Vagina (tissue), 2 donors: ENCODE results near the gene DBT.
"Not testable (repeated sequence)": the region's sequence is repeated elsewhere in the genome, so short reads cannot be mapped to it uniquely, and the experiment has no call there.

Source experiments
- CTCF ChIP-seq, 3 experiments: fragments of 450-650 bp in 2 of 3; fragments of 200-600 bp in 1 of 3; sonication (generic) in 1 of 3; IDR thresholded peaks; one replicate each; pipeline ENCODE4 v1.5.1; 2017 to 2019; ENCODE audit warnings: antibody characterized with exemption in 3 of 3, mild to moderate bottlenecking in 2 of 3, moderate library complexity in 2 of 3
- POLR2A ChIP-seq, 2 donors: fragments of 450-650 bp; IDR thresholded peaks; one replicate each; pipeline ENCODE4 v1.6.1; 2017; ENCODE audit warnings: antibody characterized with exemption in 2 of 2, mild to moderate bottlenecking in 2 of 2, moderate library complexity in 2 of 2

DNA sequence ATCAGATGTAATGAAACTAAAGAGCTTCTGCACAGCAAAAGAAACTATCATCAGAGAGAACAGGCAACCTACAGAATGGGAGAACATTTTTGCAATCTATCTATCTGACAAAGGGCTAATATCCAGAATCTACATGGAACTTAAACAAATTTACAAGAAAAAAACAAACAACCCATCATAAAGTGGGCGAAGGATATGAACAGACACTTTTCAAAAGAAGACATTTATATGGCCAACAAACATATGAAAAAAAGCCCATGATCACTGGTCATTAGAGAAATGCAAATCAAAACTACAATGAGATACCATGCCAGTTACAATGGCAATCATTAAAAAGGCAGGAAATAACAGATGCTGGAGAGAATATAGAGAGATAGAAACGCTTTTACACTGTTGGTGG lies 44.5 kb downstream of the DBT start:
- TF ChIP-seq CTCF, POLR2A (IDR thresholded peaks at IDR 0.05): not testable (repeated sequence)
